ENCODE data around the gene KMT5C.

DNA sequence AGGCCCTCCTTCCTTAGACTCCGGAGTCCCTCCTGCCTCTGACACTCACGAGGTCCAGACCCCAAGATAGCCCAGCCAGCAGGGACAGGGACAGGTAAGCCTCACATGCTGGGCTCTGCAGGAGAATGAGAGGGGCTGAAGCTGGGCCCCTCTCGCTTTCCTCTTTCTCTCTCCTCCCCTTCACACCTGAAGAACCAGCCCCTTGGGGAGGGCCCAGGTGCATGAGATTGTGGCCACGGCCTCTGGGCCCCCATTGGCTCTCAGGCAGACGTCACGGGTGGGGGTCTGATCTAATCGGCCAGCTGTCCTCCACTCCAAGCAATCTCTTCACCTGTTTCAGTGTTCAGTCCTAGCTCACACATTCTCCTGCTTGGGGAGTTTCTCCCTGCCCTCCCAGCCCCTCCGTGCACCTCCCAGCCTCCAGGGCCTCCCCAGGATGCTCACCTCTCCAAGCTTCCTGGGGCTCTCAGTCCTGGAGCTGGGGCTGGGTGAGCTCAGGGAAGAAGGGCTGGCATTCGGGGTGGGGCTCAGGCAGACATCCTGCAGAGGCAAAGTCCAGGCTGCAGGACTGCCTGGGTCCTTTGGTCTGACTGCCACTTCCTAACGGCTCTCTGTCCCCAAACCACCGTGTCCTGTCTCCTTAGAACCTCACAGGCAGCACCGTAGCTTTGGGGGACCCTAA lies 17.3 kb upstream of the KMT5C start:
- TF ChIP-seq, protein P1, sequence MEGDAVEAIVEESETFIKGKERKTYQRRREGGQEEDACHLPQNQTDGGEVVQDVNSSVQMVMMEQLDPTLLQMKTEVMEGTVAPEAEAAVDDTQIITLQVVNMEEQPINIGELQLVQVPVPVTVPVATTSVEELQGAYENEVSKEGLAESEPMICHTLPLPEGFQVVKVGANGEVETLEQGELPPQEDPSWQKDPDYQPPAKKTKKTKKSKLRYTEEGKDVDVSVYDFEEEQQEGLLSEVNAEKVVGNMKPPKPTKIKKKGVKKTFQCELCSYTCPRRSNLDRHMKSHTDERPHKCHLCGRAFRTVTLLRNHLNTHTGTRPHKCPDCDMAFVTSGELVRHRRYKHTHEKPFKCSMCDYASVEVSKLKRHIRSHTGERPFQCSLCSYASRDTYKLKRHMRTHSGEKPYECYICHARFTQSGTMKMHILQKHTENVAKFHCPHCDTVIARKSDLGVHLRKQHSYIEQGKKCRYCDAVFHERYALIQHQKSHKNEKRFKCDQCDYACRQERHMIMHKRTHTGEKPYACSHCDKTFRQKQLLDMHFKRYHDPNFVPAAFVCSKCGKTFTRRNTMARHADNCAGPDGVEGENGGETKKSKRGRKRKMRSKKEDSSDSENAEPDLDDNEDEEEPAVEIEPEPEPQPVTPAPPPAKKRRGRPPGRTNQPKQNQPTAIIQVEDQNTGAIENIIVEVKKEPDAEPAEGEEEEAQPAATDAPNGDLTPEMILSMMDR (IDR thresholded peaks at IDR 0.05) = no peak
- TF ChIP-seq POLR2AphosphoS5 (IDR thresholded peaks at IDR 0.05) = no peak
